Mammary epithelial cell (primary cell): Measurements from ENCODE around the gene ANXA8L1.
"Not testable (repeated sequence)": the region's sequence is repeated elsewhere in the genome, so short reads cannot be mapped to it uniquely, and the experiment has no call there.

ENCODE experiments used
- CTCF ChIP-seq, 2 donors: IDR thresholded peaks in 1 of 2; conservative IDR thresholded peaks in 1 of 2; 2 replicates each; pipeline ENCODE4 v1.5.1; 2011 to 2012; ENCODE audit warnings: inconsistent platforms in 2 of 2, low read length in 2 of 2, mild to moderate bottlenecking in 2 of 2, control low read depth in 1 of 2, low read depth in 1 of 2; ENCODE audit not compliant: insufficient read depth in 1 of 2; ENCODE audit errors: extremely low read depth in 1 of 2
- EZH2 ChIP-seq: IDR thresholded peaks from 2 replicates; pipeline ENCODE4 v1.6.1; 2012; ENCODE audit warnings: low read length, inconsistent platforms, borderline replicate concordance

DNA sequence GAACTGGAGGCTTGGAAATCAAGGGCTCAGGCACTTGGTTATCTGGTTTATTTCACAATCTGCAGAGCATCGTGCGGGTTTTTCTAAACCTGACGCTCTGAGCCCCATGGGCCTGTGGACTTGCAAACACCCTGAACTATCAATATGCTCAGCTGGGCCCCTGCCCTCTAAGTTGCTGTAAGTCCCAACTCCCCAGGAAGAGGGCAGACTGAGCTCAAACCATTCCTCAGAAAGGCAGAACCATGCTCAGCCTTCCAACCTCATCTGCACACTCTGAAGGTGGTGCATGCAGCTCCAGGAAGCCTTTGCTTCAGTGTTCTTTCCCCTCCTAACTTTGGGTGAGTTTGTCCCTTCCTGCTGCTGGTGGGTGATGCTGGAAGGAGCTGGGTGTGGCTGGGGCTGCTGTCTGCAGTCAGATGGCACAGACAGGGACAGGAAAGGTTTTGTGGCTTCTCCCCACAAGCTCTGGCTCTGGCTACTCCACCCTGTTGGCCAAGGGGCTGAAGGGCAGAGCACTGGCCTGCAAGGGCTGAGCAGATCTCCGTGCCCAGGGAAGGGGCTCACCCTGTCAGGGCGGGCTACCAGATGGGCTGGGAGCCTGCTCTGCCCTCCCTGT is 3.8 kb downstream of the ANXA8L1 start:
- not testable (repeated sequence) for TF ChIP-seq CTCF (conservative IDR thresholded peaks at IDR 0.05 in 1 of 2, IDR thresholded peaks at IDR 0.05 in 1 of 2; ENCODE audit: extremely low read depth in 1 of 2, insufficient read depth in 1 of 2, low read depth in 1 of 2, low read length in 2 of 2); EZH2
